PC-3 (cell line): ENCODE measurements around the gene ESYT3. TPM values are rescaled to one million over a fixed set of nuclear protein-coding genes. Genes with fewer than 3 reads are reported as not detected.

Source experiments
- ATAC-seq: fragments of 200-7000 bp; cut with Tn5 transposase; 2 replicates; pipeline ENCODE4 v1.9.1; 2020; ENCODE audit warnings: mild to moderate bottlenecking, moderate library complexity
- BruUV-seq: library from RNA; stranded (reverse); fragments of 400-500 nt; replicated peaks from 2 replicates; lab custom pipeline; 2021; lab: Mats Ljungman, UMichigan
- CTCF ChIA-PET: fragments of 300-600 bp; sonication (Branson Sonifier 250); formaldehyde crosslinking; loops from one replicate; lab custom pipeline; 2022; ENCODE audit warnings: antibody characterized with exemption; lab: Charles Lee
- POLR2A ChIA-PET: fragments of 300-600 bp; sonication (Branson Sonifier 250); formaldehyde crosslinking; loops from one replicate; lab custom pipeline; 2022; ENCODE audit warnings: antibody characterized with exemption; ENCODE audit not compliant: unreplicated experiment; lab: Charles Lee
- DNase-seq: peaks from one replicate; pipeline ENCODE4 v3.0.0-alpha.2; 2015
- H2AFZ ChIP-seq: fragments of 300-600 bp; sonication (generic); 2 replicates; pipeline ENCODE4 v1.6.0; 2016; ENCODE audit warnings: antibody characterized with exemption, low read length
- H3F3A ChIP-seq: fragments of 300-600 bp; sonication (generic); one replicate; pipeline ENCODE4 v1.6.0; 2017; ENCODE audit warnings: antibody characterized with exemption, low read length, control low read depth, mild to moderate bottlenecking; ENCODE audit not compliant: unreplicated experiment
- H3K27ac ChIP-seq: fragments of 300-600 bp; sonication (generic); 2 replicates; pipeline ENCODE4 v1.5.1; 2016; ENCODE audit warnings: mild to moderate bottlenecking, low read length
- H3K27me3 ChIP-seq: fragments of 300-600 bp; sonication (generic); 2 replicates; pipeline ENCODE4 v1.6.1; 2016; ENCODE audit warnings: low read length, mixed read lengths
- H3K36me3 ChIP-seq: fragments of 300-600 bp; sonication (generic); 2 replicates; pipeline ENCODE4 v1.6.1; 2016; ENCODE audit warnings: low read depth, mixed run types, low read length, mixed read lengths
- H3K4me1 ChIP-seq: fragments of 300-600 bp; sonication (generic); 2 replicates; pipeline ENCODE4 v1.5.1; 2016; ENCODE audit warnings: low read length; ENCODE audit not compliant: insufficient read depth
- H3K4me2 ChIP-seq: fragments of 300-600 bp; sonication (generic); 2 replicates; pipeline ENCODE4 v1.6.0; 2016; ENCODE audit warnings: low read length
- H3K4me3 ChIP-seq: fragments of 300-600 bp; sonication (generic); 2 replicates; pipeline ENCODE4 v1.5.1; 2016; ENCODE audit warnings: mild to moderate bottlenecking, low read length, mixed read lengths
- H3K79me2 ChIP-seq: fragments of 300-600 bp; sonication (generic); 2 replicates; pipeline ENCODE4 v1.6.1; 2017; ENCODE audit warnings: low read length, mixed read lengths
- H3K9ac ChIP-seq: fragments of 300-600 bp; sonication (generic); 2 replicates; pipeline ENCODE4 v1.6.0; 2016; ENCODE audit warnings: mild to moderate bottlenecking, low read length
- H3K9me2 ChIP-seq: fragments of 300-600 bp; sonication (generic); replicated peaks from 2 replicates; pipeline ENCODE4 v1.6.1; 2016; ENCODE audit warnings: mixed run types, low read length, mixed read lengths
- H3K9me3 ChIP-seq: fragments of 300-600 bp; sonication (generic); 2 replicates; pipeline ENCODE4 v1.6.1; 2016; ENCODE audit warnings: low read length, mixed read lengths
- H4K20me1 ChIP-seq: fragments of 300-600 bp; sonication (generic); 2 replicates; pipeline ENCODE4 v1.6.1; 2016; ENCODE audit warnings: low read length, mixed read lengths
- CTCF ChIP-seq: fragments of 300-600 bp; sonication (generic); conservative IDR thresholded peaks from 2 replicates; pipeline ENCODE4 v1.5.1; 2017; ENCODE audit warnings: antibody characterized with exemption, low read depth, mild to moderate bottlenecking, low read length
- EZH2 ChIP-seq: fragments of 300-600 bp; sonication (generic); IDR thresholded peaks from one replicate; pipeline ENCODE4 v1.6.1; 2017; ENCODE audit warnings: antibody characterized with exemption, mild to moderate bottlenecking, low read length; ENCODE audit not compliant: unreplicated experiment
- EZH2phosphoT487 ChIP-seq: fragments of 300-600 bp; sonication (generic); IDR thresholded peaks from 2 replicates; pipeline ENCODE4 v1.6.1; 2018; ENCODE audit warnings: mild to moderate bottlenecking, antibody characterized with exemption, low read length, borderline replicate concordance
- intact Hi-C: fragments of 100-400 bp; cut with micrococcal nuclease; formaldehyde crosslinking; loops from 2 replicates; pipeline ENCODE4 v1.9.0; 2023
- total RNA-seq: library from RNA; depleted of rRNA; stranded (reverse); fragments of >200 nt; gene quantifications from 2 replicates; pipeline ENCODE4 v1.2.3, GENCODE V29; 2014

The ESYT3 gene
- total RNA-seq, 1 experiment from 2014 or later: 1.6 TPM

GRCh38 chr3:138476526-138476925 is 42.1 kb downstream of the ESYT3 start:
- H2AFZ ChIP-seq: no peak overlapping the region
- H3K36me3 ChIP-seq: no peaks in the 10 kb centered on the region
- H3K9me2 ChIP-seq: no peaks in the 10 kb centered on the region
- no peaks in the 10 kb centered on the region for H3K9me3 ChIP-seq
- no peaks in the 10 kb centered on the region for H3K79me2 ChIP-seq
- intact Hi-C loops: no loop called here
- POLR2A ChIA-PET: no interaction called here
- H3K9ac ChIP-seq: no peak overlapping the region
- H3F3A ChIP-seq: peaks cover 4% of the 10 kb centered on the region
- no peak for TF ChIP-seq EZH2phosphoT487
- no peak for TF ChIP-seq CTCF
- no peak for TF ChIP-seq EZH2
- H3K27ac ChIP-seq: no peak overlapping the region
- BruUV-seq: no TSS peak
- no peak overlapping the region for H3K4me3 ChIP-seq
- no peaks in the 10 kb centered on the region for H4K20me1 ChIP-seq
- CTCF ChIA-PET: no interaction called here
- no peaks in the 10 kb centered on the region for H3K27me3 ChIP-seq
- ATAC-seq: no peak
- H3K4me1 ChIP-seq: peaks cover 19% of the 10 kb centered on the region
- DNase-seq: no peak
- no peak overlapping the region for H3K4me2 ChIP-seq

DNA sequence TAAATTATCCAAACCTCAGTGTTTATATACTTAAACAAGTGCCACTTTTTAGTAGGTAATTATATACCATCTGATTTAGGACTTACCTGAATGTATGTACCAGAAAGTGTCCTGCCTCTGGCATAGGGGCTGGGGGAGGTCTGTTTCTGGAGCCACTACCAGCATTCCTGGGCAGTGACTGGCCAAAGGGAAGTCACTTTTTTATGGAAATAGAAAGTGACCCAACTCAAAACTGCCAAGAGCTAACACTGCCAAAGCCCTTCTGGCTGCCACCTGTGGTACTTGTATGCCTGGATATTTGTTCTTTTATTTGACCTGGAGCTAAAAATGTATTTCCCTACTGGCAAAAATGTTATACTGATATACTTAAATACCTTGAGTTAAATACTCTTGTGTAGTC is 42.7 kb downstream of the ESYT3 start:
- no peaks in the 10 kb centered on the region for H3K27me3 ChIP-seq
- H3K4me3 ChIP-seq: no peak overlapping the region
- H4K20me1 ChIP-seq: no peaks in the 10 kb centered on the region
- no peaks in the 10 kb centered on the region for H3K36me3 ChIP-seq
- peak; percentile 34 for DNase-seq
- ChIA-PET POLR2A (no interaction called here), CTCF (no interaction called here)
- peaks cover 13% of the 10 kb centered on the region for H3K4me1 ChIP-seq
- intact Hi-C loops: no loop called here
- no peaks in the 10 kb centered on the region for H3K9me3 ChIP-seq
- H3K27ac ChIP-seq: no peak overlapping the region
- no peaks in the 10 kb centered on the region for H3K79me2 ChIP-seq
- no peak overlapping the region for H2AFZ ChIP-seq
- ATAC-seq: peak; percentile 37; the same call in 1 of the 2 replicates
- no peaks in the 10 kb centered on the region for H3K9me2 ChIP-seq
- no peak overlapping the region for H3K4me2 ChIP-seq
- no TSS peak for BruUV-seq
- no peak overlapping the region for H3K9ac ChIP-seq
- no peaks in the 10 kb centered on the region for H3F3A ChIP-seq
- TF ChIP-seq CTCF (no peak), EZH2 (no peak), EZH2phosphoT487 (no peak)

DNA sequence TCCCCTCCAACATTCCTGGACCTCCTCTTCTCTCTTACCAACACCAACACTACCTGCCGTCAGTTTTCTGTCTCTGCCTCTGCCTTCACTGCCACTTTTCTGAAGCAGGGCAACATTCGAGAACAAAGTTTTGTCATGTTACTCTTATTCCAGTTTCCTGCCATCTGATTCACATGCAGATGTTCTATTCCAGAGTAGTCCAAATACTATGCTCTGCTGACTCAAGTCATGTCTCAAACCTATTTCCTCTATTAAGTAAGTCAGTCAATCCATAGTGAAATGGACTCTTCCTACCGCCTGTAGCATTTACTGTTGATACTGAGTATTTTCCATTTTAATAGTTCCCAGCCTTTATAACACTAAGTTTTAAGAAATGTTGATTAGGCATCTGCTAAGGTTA is 43.4 kb downstream of the ESYT3 start:
- Histone ChIP-seq H3K4me1 (peaks cover 11% of the 10 kb centered on the region), H3K4me2 (no peak overlapping the region), H3K36me3 (no peaks in the 10 kb centered on the region), H3K9ac (no peak overlapping the region), H2AFZ (no peak overlapping the region), H3K79me2 (no peaks in the 10 kb centered on the region), H4K20me1 (no peaks in the 10 kb centered on the region), H3K27me3 (no peaks in the 10 kb centered on the region), H3F3A (no peaks in the 10 kb centered on the region), H3K4me3 (no peak overlapping the region), H3K9me2 (no peaks in the 10 kb centered on the region), H3K9me3 (no peaks in the 10 kb centered on the region), H3K27ac (no peak overlapping the region)
- no peak for TF ChIP-seq EZH2phosphoT487
- no peak for TF ChIP-seq CTCF
- no peak for ATAC-seq
- POLR2A ChIA-PET: no interaction called here
- BruUV-seq: no TSS peak
- intact Hi-C loops: no loop called here
- CTCF ChIA-PET: no interaction called here
- no peak for DNase-seq
